HCT116 (cell line): ENCODE results near the gene HEATR5B.

Experiments
- CTCF ChIP-seq, 3 experiments: fragments of 200-600 bp in 1 of 3; sonication (generic) in 1 of 3; IDR thresholded peaks in 2 of 3; conservative IDR thresholded peaks in 1 of 3; 2 replicates each; pipeline ENCODE4 v1.5.1; 2012 to 2017; ENCODE audit warnings: low read depth in 2 of 3, low read length in 2 of 3, antibody characterized with exemption in 1 of 3, borderline replicate concordance in 1 of 3, control low read depth in 1 of 3, mild to moderate bottlenecking in 1 of 3, mixed read lengths in 1 of 3, mixed run types in 1 of 3, moderate library complexity in 1 of 3; ENCODE audit not compliant: insufficient read depth in 1 of 3
- RAD21 ChIP-seq: IDR thresholded peaks from 2 replicates; pipeline ENCODE4 v1.6.1; 2012; ENCODE audit warnings: low read depth, mild to moderate bottlenecking

DNA sequence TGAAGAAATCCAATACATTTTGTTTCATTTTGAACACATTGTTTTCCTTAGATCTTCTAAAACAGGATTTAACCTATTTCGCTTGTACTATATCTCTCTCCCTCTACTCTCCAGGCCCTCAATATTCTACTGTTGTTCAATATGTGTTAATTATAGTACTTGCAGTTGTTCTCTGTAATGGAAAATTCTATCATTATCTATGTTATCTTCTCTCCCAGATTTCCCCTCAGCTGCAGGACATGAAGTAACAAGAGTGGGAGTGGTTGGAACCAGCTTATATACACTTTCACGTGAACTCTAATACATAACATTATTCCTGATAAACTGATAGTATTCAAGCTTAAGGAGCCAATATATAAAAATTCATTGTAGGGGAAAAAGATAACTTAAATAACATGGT lies 110.9 kb downstream of the HEATR5B start:
- TF ChIP-seq RAD21: no peak
- no peak for TF ChIP-seq CTCF (IDR thresholded peaks at IDR 0.05 in 2 of 3, conservative IDR thresholded peaks at IDR 0.05 in 1 of 3; ENCODE audit: borderline replicate concordance in 1 of 3, insufficient read depth in 1 of 3, low read depth in 2 of 3, low read length in 2 of 3)
